Fibroblast of mammary gland (primary cell): ENCODE data around the gene SP3.

Source experiments
- DNase-seq: peaks from one replicate; pipeline ENCODE4 v3.0.0-alpha.2; 2010; ENCODE audit warnings: low read depth
- H3K4me3 ChIP-seq: 2 replicates; pipeline ENCODE4 v1.5.1; 2011; ENCODE audit warnings: low read depth, mild to moderate bottlenecking, low read length, moderate library complexity; ENCODE audit not compliant: control insufficient read depth
- TF ChIP-seq, protein P1 (sequence below): conservative IDR thresholded peaks from 2 replicates; pipeline ENCODE4 v1.5.1; 2011; ENCODE audit warnings: low read depth, low read length, inconsistent platforms; ENCODE audit not compliant: control insufficient read depth, insufficient read depth

Gene SP3

DNA sequence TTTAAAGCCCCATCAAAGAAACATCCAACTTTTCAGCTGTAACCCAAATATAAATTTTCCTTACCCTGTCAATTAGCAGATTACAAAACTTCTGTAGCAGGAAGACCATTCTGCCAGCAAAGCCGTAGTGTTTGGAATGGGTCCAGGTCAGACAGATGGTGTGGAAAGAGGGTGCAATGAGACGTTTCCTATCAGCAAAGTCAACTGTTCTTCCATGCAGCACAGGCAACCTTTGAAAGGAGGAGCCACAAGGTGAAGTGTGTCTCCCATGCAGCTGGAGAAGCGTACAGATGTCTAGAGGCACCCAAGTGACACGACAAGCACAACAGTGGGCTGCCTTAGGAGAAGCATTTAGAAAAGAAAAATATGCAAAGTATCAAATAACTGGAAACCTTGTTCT is 83.7 kb downstream of the SP3 start:
- peak; percentile 49 for DNase-seq
- TF ChIP-seq, protein P1, sequence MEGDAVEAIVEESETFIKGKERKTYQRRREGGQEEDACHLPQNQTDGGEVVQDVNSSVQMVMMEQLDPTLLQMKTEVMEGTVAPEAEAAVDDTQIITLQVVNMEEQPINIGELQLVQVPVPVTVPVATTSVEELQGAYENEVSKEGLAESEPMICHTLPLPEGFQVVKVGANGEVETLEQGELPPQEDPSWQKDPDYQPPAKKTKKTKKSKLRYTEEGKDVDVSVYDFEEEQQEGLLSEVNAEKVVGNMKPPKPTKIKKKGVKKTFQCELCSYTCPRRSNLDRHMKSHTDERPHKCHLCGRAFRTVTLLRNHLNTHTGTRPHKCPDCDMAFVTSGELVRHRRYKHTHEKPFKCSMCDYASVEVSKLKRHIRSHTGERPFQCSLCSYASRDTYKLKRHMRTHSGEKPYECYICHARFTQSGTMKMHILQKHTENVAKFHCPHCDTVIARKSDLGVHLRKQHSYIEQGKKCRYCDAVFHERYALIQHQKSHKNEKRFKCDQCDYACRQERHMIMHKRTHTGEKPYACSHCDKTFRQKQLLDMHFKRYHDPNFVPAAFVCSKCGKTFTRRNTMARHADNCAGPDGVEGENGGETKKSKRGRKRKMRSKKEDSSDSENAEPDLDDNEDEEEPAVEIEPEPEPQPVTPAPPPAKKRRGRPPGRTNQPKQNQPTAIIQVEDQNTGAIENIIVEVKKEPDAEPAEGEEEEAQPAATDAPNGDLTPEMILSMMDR: no peak
- no peak overlapping the region for H3K4me3 ChIP-seq

DNA sequence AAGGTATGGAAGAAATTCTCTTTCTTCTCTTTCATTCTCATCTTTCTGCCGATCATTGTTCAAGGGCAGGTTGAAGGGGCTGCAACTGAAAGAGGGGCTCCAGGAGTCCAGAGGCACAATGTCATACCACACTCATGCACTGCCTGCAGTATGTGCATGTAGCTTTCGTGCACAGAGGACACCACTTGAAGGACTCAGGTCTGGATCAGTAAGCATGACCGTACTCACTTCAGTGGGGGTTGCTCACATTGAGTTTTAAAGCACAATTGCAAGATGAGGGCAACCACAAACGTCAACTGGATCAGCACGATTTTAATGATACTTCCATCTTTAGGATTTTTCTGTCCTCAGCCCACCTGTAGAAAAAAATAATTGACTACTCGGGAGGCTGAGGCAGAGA is 84.6 kb downstream of the SP3 start:
- TF ChIP-seq, protein P1: no peak
- H3K4me3 ChIP-seq: no peak overlapping the region
- DNase-seq: no peak

- no peak overlapping the region for H3K4me3 ChIP-seq
- TF ChIP-seq, protein P1: no peak
Observed at GRCh38 chr2:173876833-173877413, 88.2 kb downstream of the SP3 start.

GRCh38 chr2:173874894-173875237 is 90.3 kb downstream of the SP3 start:
- TF ChIP-seq, protein P1: no peak
- H3K4me3 ChIP-seq: no peak overlapping the region
- no peak for DNase-seq

More at GRCh38 chr2:173876833-173877413, 88.2 kb downstream of the SP3 start:
- no peak for DNase-seq

- DNase-seq: no peak
- TF ChIP-seq, protein P1: no peak
- H3K4me3 ChIP-seq: no peak overlapping the region
Observed at GRCh38 chr2:173874003-173874893, 90.9 kb downstream of the SP3 start.

DNA sequence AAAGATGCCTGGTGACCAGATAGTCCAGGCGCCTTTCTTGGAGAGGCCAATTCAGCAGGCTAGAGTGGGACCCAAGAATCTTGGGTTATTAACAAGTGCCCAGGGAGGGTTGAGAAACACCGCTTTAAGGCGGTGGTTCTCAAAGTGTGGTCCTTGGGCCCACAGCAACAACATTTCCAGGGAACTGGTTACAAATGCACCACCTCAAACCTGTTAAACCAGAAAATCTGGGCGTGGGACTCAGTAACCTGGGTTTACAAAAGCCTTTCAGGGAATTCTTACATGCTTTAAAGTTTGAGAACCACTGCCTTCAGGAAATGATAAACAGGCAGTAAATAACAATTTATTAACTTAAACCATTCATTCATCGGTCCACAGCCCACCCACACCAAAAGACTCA is 92.5 kb downstream of the SP3 start:
- H3K4me3 ChIP-seq: no peak overlapping the region
- no peak for DNase-seq
- TF ChIP-seq, protein P1: no peak
